ENCODE measurements around the gene TMEM62.
"Not testable (repeated sequence)": the region's sequence is repeated elsewhere in the genome, so short reads cannot be mapped to it uniquely, and the experiment has no call there.

The TMEM62 gene

GRCh38 chr15:43184407-43185124 is 51.2 kb downstream of the TMEM62 start:
- no peak for DNase-seq

DNA sequence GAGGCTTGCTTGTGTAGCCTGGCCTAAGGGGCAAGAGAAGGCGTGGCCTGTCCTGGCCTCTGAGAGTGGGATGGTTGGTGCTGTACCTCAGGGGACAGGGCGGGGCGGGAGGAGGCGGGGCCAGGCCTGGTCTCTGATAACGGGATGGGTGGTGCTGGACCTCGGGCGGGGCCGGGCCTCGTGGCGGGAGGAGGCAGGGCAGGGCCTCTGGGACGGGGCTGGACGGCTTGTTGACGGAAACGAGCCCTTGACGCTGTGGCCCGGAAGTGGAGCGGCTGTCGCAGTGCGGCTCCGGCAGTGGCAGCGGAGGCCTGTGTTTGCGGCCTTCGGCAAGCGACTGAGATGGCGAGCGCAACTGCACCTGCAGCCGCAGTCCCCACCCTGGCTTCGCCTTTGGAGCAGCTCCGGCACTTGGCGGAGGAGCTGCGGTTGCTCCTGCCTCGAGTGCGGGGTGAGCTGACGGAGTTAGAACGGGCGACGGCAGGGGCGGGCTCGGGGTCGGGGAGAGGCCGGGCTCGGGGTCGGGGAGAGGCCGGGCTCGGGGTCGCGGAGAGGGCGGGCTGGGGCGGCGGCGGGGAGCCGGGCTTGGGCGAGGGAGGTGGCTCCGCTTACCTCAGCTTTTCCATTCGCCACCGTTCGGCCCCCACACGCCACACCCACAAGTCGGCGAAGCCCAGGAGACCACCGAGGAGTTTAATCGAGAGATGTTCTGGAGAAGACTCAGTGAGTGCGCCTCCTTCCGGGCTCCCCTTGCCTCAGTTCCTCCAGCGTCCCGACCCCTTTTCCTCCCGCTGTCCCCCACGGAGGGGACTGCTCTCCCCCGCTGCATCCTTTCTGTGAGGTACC is 52.0 kb downstream of the TMEM62 start, which contains the start of gene CCNDBP1:
Gene CCNDBP1, plus strand, starts transcription at position 247 of the 846 bp plus-strand sequence. Its CDS starts 96 bp downstream, at position 343.
- peak; percentile 93 for DNase-seq

- DNase-seq: no peak
Measured at GRCh38 chr15:43186003-43186353, 52.6 kb downstream of the TMEM62 start.

DNA sequence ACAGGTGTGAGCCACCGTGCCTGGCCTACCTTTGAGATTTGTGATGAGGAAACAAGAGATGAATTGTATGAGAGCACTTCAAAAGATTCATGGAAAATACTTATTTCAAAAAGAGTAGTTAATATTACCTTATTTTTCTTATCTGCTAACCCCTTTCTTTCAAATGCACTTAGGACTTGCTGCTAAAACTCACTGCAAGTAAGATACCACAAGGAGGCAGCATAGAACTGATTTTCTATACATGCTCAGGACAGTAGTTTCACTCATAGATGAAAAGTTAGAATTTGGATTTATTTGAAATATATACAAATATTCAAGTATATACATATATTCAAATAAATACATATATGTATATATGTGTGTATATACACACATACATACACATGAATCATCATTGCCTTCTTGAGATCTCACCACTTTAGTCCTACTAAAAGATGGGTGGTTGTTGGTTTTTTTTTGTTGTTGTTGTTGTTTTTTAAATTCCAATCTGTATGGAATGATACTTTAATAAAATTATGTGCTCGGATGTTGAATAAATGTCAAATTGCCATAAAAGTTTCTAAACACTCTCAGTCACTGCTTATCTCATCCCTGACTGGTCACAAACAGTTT is 54.3 kb downstream of the TMEM62 start:
- DNase-seq: no peak

GRCh38 chr15:43189296-43189695 is 55.9 kb downstream of the TMEM62 start:
- no peak for DNase-seq

DNA sequence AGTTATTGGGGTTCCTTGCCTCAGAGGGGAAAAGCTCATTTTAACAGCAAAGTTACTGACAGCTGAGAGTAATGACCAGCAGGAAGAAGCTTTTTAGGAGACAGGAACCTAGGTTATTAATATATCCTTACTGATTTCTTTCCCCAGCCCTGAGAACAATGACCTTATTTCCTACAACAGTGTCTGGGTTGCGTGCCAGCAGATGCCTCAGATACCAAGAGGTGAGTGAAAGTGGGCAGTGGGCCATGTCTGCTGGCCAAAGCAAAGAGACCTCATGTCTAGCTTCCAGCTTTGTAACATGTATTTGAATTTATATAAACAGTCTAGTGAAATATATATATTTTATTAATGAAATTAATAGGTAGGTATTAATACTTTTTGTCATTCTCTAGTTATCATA is 56.8 kb downstream of the TMEM62 start:
- DNase-seq: no peak

- no peak for DNase-seq
Measured at GRCh38 chr15:43193710-43194109, 60.3 kb downstream of the TMEM62 start.

DNA sequence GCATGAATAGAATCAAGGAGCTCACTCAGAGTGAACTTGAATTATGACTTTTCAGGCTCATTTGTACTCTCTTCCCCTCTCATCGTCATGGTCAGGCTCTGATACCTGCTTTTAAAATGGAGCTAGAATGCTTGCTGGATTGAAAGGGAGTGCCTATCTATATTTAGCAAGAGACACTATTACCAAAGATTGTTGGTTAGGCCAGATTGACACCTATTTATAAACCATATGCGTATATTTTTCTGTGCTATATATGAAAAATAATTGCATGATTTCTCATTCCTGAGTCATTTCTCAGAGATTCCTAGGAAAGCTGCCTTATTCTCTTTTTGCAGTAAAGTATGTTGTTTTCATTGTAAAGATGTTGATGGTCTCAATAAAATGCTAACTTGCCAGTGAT is 61.4 kb downstream of the TMEM62 start:
- DNase-seq: no peak

GRCh38 chr15:43196760-43197548 is 63.6 kb downstream of the TMEM62 start:
- DNase-seq: no peak

GRCh38 chr15:43197773-43198172 is 64.4 kb downstream of the TMEM62 start:
- DNase-seq: not testable (repeated sequence)

DNA sequence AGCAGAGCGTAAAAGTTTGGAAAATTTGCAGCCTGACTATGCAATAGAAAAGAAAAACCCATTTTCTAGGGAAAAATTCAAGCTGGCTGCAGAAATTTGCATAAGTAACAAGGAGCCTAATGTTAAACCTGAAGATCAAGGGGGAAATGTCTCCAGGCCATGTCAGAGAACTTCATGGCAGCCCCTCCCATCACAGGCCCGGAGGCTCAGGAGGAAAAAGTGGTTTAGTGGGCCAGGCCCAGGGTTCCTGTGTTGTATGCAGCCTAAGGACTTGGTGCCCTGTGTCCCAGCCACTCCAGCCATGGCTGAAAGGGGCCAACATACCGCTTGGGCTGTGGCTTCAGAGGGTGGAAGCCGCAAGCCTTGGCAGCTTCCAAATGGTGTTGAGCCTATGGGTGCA is 65.2 kb downstream of the TMEM62 start:
- DNase-seq: not testable (repeated sequence)

DNA sequence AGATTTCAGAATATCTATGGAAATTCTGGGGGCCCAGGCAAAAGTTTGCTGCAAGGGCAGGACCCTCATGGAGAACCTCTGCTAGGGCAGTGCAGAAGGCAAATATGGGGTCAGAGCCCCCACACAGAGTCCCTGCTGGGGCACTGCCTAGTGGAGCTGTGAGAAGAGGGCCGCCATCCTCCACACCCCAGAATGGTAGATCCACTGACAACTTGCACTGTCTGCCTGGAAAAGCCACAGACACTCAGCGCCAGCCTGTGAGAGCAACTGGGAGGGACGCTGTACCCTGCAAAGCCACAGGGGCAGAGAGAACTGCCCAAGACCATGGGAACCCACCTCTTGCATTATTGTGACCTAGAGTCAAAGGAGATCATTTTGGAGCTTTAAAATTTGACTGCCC is 65.6 kb downstream of the TMEM62 start:
- no peak for DNase-seq

DNA sequence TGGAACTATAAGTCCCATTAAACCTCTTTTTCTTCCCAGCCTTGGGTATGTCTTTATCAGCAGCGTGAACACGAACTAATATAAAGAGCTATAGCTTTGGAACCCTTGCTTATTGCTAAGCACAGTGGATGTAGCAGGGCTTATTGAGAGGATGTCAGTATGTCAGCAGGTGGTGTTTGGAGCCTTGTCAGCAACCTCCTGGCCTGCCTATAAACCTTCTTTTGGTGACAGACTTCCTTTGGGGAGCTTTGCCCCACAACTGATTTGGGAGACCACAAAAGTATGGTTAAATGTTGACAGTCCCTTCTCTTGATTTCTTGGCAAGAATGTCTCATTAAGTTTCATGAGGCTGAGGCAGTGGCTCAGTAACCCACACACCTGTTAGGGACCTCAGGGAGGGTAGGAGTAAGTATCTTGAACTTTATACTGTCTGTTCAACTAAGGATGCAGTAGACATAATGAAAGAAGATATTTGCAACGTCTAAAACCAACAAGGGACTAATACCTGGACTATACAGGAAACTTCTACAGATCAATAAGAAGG is 66.6 kb downstream of the TMEM62 start:
- no peak for DNase-seq

DNA sequence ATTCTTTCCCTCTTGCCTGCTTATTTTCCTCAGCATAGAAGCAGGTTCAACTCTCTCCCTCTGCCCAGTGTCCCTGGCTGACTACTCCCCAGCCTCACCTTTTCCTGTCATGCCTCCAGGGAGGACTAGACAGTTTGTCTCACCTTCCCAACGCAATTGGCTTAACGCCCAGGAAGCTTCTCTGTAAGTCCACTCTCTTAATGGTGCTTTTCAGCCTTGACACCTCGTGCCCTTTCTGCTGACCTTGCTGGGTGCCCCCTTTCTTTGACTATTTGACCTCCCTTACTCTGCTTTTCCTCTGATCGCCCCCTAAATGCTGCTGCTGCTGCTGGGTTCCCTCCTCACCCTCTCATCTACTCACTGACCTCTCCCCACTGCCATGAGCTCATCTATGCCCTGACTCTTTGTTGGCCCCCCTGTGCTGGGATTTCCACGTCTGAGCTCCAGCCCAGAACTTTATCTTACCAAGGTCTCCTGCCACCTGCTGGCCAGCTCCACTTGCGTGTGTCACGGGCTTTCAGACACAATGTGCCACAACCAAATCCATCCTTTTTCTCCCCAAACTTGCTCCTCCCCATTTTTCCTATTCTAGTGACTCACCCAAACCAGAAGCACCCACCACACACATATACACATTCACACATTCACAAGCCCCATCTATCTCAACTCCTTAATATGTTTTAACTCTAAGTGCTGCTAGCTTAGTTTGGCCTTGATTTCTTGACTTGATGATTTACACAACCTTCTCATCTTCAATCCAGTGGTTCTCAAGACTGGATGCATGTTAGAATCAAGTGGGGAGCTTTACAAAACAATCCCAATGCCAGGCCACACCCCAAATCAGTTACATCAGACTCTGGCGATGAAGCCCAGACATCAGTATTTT is 70.9 kb downstream of the TMEM62 start:
- peak; percentile 44 for DNase-seq

GRCh38 chr15:43206054-43206453 is 72.7 kb downstream of the TMEM62 start:
- DNase-seq: no peak

DNA sequence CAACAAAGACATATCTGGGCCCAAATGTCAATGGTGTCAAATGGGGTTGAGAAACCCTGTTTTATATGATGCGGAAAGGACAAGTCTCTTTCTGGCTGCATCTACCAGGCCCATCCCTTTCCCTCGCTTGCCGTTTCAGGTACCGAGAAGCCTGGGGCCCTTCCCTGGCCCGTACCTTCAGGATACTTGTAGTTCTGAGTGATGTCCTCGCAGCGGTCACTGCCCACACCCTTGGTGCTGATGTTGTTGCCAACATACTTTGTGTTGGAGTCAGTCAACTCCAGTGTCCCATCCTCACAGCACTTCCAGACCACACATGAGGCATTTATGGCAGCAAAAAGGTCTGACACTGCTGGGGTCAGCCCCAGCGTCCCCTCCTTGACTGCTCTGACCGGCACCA is 73.6 kb downstream of the TMEM62 start:
- DNase-seq: no peak

GRCh38 chr15:43208052-43209002 is 74.9 kb downstream of the TMEM62 start:
- no peak for DNase-seq

DNA sequence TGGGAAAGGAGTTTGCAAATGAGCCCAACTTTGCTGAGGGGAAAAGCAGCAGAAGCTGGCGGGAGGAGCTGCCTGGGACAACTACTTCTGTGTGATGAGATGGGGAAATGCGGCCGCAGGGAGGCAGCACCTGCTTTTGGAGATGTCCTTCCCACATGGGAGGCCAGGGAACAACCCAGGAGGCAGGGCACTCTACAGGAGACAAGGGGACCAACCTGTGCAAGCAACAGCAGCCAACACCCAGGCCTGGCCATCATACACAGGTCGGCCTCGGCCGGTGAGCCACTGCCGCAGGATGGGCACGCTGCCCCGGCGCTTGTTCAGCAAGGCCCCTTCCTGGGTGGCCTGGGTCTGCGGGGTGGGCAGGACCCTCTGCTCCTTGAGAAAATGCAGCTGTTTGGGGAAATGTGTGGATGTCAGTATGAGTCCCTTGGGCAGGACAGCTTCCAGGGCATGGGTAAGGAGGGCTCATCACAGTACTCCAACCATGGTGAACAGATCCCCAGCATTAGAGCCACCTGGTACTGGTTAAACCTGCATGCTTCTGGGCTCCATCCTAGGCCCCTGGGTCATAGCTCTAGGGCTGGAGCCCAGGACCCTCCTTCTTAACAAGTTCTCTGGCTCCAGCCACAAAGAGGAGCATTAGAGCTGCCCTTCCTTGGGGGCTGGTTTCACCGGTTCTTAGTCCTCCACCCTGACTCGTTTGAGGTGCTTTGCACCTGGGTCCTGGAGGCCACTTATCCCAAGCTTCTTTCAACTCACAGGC is 75.9 kb downstream of the TMEM62 start:
- DNase-seq: no peak

DNA sequence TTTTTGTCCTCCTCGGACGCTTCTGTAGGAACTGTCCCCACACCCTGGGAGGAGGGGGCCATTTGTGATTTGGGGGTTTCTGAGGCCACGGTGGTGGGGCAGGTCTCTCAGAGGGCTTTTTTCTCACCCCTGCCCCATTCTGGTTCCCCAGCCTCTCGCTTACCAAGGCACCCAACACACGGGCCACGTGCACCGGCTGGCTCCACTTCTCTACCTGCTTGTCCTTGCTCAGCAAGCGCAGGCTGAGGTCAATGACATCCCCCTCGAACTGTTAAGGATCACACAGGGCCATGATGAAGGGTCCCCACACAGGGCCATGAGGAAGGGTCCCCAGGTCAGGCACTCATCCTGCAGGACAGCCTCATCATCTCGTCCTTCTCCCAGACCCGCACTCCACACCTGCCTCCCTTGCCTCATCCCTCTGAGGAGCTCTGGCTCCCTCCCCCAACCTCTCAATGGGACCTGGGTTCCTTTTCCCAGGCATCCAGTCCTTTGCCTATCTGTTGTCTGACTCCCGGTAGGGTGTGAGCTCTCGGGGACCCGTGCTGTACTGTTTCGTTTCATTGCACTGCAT is 76.9 kb downstream of the TMEM62 start:
- DNase-seq: no peak

All from CD4-positive, alpha-beta T cell treated with Interleukin-15 for 1 hour (primary cell).